A549 (cell line): ENCODE measurements around the gene MAP3K7.

Source experiments
- CHD2 ChIP-seq: fragments of 150-350 bp; IDR thresholded peaks from 2 replicates; pipeline ENCODE4 v1.6.1; 2014; ENCODE audit warnings: low read length; ENCODE audit not compliant: partially characterized antibody
- CTCF ChIP-seq: fragments of >200 bp; sonication (Bioruptor Twin); formaldehyde crosslinking; IDR thresholded peaks from 3 replicates; pipeline ENCODE4 v1.5.1; 2016
- EP300 ChIP-seq, 2 experiments: fragments of >200 bp; sonication (Bioruptor Twin); formaldehyde crosslinking; IDR thresholded peaks; 2 replicates in 1 of 2; 3 replicates in 1 of 2; pipeline ENCODE4 v1.6.1; 2016 to 2017
- ESRRA ChIP-seq: fragments of 150-350 bp; IDR thresholded peaks from 2 replicates; pipeline ENCODE4 v1.6.1; 2014; ENCODE audit warnings: mild to moderate bottlenecking, low read length, borderline replicate concordance
- HDAC2 ChIP-seq: fragments of 200-600 bp; sonication (generic); IDR thresholded peaks from 2 replicates; pipeline ENCODE4 v1.6.1; 2016
- KDM5A ChIP-seq: fragments of 200-600 bp; sonication (generic); IDR thresholded peaks from 2 replicates; pipeline ENCODE4 v1.6.1; 2016; ENCODE audit warnings: antibody characterized with exemption, mild to moderate bottlenecking
- MAX ChIP-seq: IDR thresholded peaks from 2 replicates; pipeline ENCODE4 v1.6.1; 2012
- POLR2A ChIP-seq: IDR thresholded peaks from 2 replicates; pipeline ENCODE4 v1.6.1; 2012; ENCODE audit warnings: mild to moderate bottlenecking, low read length
- RAD21 ChIP-seq, 2 experiments: fragments of >200 bp in 1 of 2; sonication (Bioruptor Twin) in 1 of 2; formaldehyde crosslinking in 1 of 2; IDR thresholded peaks in 1 of 2; conservative IDR thresholded peaks in 1 of 2; 2 replicates in 1 of 2; 3 replicates in 1 of 2; pipeline ENCODE4 v1.6.1; 2012 to 2018; ENCODE audit warnings: inconsistent platforms in 1 of 2
- REST ChIP-seq: fragments of 200-600 bp; sonication (generic); IDR thresholded peaks from 2 replicates; pipeline ENCODE4 v1.6.1; 2016; ENCODE audit warnings: antibody characterized with exemption, mild to moderate bottlenecking, moderate library complexity
- RFX5 ChIP-seq: fragments of 450-650 bp; IDR thresholded peaks from 2 replicates; pipeline ENCODE4 v1.7.1; 2014; ENCODE audit warnings: antibody characterized with exemption, mild to moderate bottlenecking, moderate library complexity
- SMC3 ChIP-seq: fragments of >200 bp; sonication (Bioruptor Twin); formaldehyde crosslinking; IDR thresholded peaks from 3 replicates; pipeline ENCODE4 v1.6.1; 2018; ENCODE audit warnings: inconsistent platforms
- USF2 ChIP-seq: fragments of 450-650 bp; IDR thresholded peaks from 2 replicates; pipeline ENCODE4 v1.6.1; 2014; ENCODE audit warnings: antibody characterized with exemption

GRCh38 chr6:90575267-90575666 is 11.6 kb downstream of the MAP3K7 start:
- TF ChIP-seq RFX5 = no peak
- no peak for TF ChIP-seq POLR2A
- TF ChIP-seq HDAC2 = no peak
- no peak for TF ChIP-seq REST
- TF ChIP-seq RAD21 (conservative IDR thresholded peaks at IDR 0.05 in 1 of 2, IDR thresholded peaks at IDR 0.05 in 1 of 2) = no peak
- no peak for TF ChIP-seq CTCF
- TF ChIP-seq EP300 (IDR thresholded peaks at IDR 0.05) = no peak
- no peak for TF ChIP-seq MAX
- no peak for TF ChIP-seq CHD2
- no peak for TF ChIP-seq USF2
- no peak for TF ChIP-seq ESRRA
- no peak for TF ChIP-seq KDM5A
- no peak for TF ChIP-seq SMC3
